H4 (cell line): ENCODE data around the gene CD8B. TPM values are rescaled to one million over a fixed set of nuclear protein-coding genes. Genes with fewer than 3 reads are reported as not detected.
"Not testable (repeated sequence)": the region's sequence is repeated elsewhere in the genome, so short reads cannot be mapped to it uniquely, and the experiment has no call there.

Experiments used
- DNase-seq: peaks from one replicate; pipeline ENCODE4 v3.0.0-alpha.2; 2015; ENCODE audit warnings: low spot score
- total RNA-seq: library from RNA; depleted of rRNA; stranded (reverse); fragments of >200 nt; shearing (Covaris generic); gene quantifications from 2 replicates; pipeline ENCODE4 v1.2.3, GENCODE V29; 2014; rRNA removed

The CD8B gene
- not detected in 2 replicates for total RNA-seq

DNA sequence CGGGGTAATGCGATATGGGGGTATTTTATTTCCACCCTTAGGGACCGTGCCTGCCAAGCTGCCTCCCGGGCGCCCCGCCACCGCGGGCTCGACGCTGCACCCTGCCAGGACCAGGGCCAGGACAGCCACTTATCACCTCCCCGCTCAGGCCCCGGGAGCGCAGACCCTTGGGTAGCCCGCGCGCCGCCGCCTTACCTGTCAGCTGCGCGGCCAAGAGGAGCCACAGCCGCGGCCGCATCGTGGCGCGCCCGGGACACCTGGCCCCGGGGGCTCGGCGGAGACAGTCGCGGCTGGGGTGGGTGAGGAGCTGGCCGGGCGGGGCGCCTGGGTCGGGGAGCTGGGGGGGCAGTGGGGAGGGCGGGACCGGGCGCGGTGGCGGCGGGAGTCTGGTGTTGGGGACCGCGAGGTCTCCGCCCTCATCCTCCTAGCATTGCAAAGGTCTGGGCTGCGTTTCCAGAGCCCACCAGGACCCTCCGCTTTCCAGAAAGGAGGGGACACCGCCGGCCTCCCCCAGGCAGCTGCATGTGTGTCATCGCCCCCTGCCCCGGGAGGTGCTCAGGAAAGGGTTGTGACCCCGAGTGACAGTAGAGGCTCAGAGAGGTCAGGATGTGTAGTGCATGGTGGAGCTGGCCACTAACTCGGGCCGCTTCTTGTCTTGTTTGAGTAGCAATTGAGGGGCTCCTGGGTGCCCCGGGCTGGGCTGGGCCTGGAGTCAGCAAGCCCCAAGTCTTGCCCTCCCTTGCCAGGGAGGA, at the start of gene CD8B:
Gene CD8B, minus strand, starts transcription at position 259 of the 752 bp plus-strand sequence. Its CDS starts 21 bp downstream, at position 238.
- DNase-seq, result not testable (repeated sequence)

GRCh38 chr2:86905868-86906267, 44.2 kb upstream of the CD8B start:
- not testable (repeated sequence) for DNase-seq

DNA sequence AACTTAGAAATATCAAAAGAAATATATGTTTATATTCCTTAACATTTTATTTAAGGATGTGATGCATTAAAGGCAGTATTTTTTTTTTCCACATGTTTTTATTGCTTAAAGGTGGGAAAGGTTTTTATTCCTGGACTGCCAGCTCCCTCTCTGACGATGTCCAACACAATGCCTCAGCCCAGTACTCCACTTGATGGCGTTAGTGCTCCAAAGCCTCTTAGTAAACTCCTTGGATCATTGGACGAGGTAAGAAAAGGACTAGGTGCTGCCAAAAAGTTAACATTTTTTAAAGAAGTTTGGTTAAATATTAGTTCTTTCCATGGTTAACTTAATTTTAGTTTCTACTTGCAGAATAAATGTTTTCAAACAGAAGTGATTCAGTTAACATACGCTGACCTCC, 39.0 kb upstream of the CD8B start:
- not testable (repeated sequence) for DNase-seq

GRCh38 chr2:86886026-86886425, 24.3 kb upstream of the CD8B start:
- DNase-seq, result not testable (repeated sequence)

- DNase-seq, result not testable (repeated sequence)
These were observed 21.2 kb upstream of the CD8B start for GRCh38 chr2:86882865-86883264.

DNA sequence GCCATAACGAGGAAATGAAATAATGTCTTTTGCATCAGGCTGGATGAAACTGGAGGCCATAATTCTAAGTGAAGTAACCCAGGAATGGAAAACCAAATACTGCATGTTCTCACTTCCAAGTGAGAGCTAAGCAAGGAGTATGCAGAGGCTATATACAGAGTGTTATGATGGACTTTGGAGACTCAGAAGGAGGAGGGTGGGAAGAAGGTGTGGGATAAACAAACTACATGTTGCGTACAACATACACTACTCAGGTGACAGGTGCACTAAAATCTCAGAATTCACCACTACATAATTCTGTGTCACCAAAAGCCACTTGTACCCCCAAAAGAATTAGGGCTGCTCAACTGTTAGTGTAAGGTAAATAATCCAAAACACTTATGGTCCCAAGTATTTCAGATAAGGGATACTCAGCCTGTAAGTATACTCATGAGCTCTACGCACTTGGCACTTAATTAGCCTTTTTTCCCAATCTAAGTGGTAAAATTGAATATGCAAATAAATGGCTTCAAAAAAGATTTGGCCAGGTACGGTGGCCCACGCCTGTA, 20.5 kb upstream of the CD8B start:
- not testable (repeated sequence) for DNase-seq

DNA sequence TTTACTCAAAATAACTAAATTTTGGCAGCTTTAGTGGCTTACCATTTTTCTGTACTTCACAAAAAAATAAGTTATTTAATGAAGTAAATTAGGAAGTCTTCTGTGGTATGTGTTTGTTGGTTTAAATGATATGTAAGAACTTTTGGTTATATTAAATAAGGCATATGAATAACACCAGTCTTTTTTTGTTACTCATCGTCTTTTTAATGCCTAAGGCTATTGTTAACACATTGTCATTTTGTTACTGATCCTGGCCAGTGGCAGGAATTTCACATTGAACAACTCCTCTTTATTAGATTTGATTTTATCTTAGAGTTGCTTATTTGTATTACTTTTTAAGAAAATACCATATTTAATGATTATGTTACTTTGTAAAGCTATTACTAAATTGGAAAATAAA, 17.3 kb upstream of the CD8B start:
- not testable (repeated sequence) for DNase-seq

DNA sequence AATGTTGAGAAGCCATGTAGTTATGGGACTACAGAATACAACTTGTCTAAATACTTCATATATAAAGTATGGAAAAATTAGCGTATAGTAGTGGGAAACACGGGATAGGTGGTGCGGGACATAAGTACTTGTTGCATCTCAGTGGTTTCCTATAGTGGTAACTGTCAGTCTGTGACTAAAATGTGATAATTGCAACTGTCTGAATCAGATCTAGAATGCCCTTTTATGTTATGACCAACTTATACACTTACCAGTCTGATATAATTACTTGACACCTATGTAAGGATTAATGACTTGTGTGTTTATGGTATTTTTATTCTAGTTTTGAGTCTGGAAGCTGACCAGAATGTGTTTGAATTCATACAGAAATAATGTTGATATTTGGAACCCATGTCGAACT, 9.3 kb upstream of the CD8B start:
- not testable (repeated sequence) for DNase-seq

- not testable (repeated sequence) for DNase-seq
These were observed 7.3 kb upstream of the CD8B start for GRCh38 chr2:86868895-86869468.

GRCh38 chr2:86862380-86862703, 656 bp upstream of the CD8B start:
- not testable (repeated sequence) for DNase-seq

GRCh38 chr2:86861175-86861574, 511 bp downstream of the CD8B start:
- DNase-seq, result not testable (repeated sequence)

DNA sequence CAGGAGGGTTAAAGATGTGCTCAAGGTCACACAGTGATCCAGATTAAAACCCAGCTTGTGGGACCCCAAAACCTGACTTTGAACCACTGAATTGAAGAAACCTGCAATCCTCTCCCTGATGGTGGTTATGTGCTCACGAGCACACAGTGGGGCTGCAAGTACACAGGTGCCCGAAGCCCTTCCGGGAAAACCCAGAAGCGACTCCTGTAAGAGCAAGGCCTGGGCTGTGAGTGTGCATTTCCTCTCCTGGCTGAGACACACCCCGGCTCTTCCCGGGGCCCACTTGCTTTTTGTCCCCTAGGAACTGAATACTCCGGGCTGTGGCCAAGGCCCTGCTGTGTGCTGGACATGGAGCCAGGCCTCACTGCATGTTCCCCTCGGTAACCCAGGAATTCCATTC, 1.1 kb downstream of the CD8B start:
- not testable (repeated sequence) for DNase-seq

- DNase-seq, result not testable (repeated sequence)
These were observed 4.0 kb downstream of the CD8B start for GRCh38 chr2:86857688-86858087.

DNA sequence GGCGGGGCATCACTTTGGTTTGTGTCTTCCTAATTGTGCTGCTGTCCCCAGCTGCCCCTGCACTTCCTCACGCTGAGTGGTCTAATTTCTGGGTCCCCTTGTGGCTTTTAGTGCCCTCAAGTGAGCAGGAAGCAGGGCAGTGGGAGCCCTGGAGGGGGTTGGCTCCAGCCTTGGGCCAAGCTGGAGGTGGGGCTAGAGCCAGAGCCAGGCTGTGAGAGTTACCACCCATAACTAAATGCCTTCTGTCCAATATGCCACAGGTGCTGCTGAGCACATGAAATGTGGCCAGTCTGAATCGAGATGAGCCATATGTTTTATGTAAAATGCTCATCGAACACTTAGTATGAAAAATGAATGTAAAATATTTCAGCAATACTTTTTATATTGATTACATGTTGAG, 5.2 kb downstream of the CD8B start:
- not testable (repeated sequence) for DNase-seq

GRCh38 chr2:86855981-86856380, 5.7 kb downstream of the CD8B start:
- DNase-seq, result peak; percentile 23

DNA sequence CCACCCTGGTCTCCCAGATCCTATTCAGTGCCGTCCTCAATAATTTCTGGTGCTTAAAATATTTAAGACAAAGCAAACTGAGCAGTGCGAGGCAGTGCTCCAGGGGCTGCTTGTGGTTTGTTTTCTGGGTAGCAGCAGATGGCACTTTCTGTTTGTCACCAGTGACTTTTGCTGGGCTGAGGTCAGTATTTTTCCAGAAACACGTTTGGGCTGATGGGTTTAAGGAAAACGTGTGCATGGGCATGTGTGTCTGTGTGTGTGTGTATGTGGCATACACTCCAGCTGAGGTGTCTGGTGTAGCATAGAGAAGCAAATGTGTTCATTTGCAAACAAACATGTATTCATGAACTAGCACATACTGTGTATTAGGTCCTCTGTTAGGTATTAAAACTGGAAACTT, 10.1 kb downstream of the CD8B start:
- not testable (repeated sequence) for DNase-seq

DNA sequence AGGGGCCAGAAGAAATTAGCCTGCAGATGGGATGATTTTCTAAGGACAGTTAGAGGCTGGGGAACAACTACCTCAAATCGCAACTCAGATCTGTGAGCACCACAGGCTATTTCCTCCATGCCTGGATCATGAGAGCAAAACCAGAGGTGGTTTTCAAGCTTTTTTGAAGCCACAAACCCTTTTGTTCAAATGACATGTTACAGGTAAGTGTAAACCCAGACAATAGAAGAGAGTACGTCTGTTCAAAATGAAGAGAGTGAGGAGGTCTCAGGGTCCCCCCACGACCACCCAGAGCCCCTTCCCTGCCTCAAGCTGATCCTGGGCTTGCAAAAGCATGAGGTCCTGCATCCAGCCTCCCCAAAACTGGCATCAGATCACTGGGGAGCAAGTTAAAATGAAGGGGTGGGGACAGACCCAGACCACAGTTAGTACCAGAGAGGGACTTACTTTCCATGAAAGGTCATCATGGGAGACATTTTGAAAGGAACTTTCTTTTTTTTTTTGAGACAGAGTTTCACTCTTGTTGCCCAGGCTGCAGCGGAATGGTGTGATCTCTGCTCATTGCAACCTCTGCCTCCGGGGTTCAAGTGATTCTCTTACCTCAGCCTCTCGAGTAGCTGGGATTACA, 19.0 kb downstream of the CD8B start:
- DNase-seq, result not testable (repeated sequence)

GRCh38 chr2:86841330-86841729, 20.4 kb downstream of the CD8B start:
- not testable (repeated sequence) for DNase-seq

GRCh38 chr2:86839871-86840548, 21.7 kb downstream of the CD8B start:
- DNase-seq, result not testable (repeated sequence)

DNA sequence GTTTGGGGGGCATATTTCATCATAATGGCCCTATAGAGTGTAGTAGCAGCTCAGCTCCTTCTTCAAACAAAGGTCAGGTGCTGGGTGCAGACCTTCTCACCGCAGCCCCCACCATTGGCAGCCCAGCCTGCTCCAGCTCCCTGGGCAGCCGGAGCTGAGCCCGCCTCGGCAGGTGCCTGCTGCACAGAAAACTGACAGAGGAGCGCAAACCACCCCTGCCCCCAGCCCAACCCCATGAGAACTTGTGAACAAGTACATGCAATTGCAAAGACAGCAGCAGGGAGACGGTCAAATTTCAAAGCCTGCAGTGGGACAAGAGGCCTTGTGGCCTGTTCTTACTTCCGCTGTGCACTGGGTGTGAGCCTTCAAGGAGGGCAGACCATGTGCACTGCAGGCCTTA, 22.2 kb downstream of the CD8B start:
- DNase-seq, result not testable (repeated sequence)

- DNase-seq, result not testable (repeated sequence)
These were observed 24.0 kb downstream of the CD8B start for GRCh38 chr2:86837714-86838113.
